ENCODE results near the gene BRD4. TPM values are rescaled to one million over a fixed set of nuclear protein-coding genes. Genes with fewer than 3 reads are reported as not detected.

Gene BRD4
- total RNA-seq, 2 experiments from 2014 or later, result 33.6 to 143 TPM

- Histone ChIP-seq H3K4me3 (ENCODE audit: low read depth, low read length, poor library complexity, severe bottlenecking) (no peak overlapping the region), H3K4me1 (ENCODE audit: insufficient read depth, low read length, poor library complexity, severe bottlenecking) (no peaks in the 10 kb centered on the region), H3K27ac (ENCODE audit: low read depth, low read length, poor library complexity, severe bottlenecking) (no peak overlapping the region), H3K36me3 (ENCODE audit: insufficient read depth, low read length) (peaks cover 99% of the 10 kb centered on the region), H3K79me2 (ENCODE audit: insufficient read depth, low read depth, low read length) (peaks cover 14% of the 10 kb centered on the region), H3K4me2 (ENCODE audit: low read length) (no peak overlapping the region), H2AFZ (ENCODE audit: low read length) (no peak overlapping the region), H4K20me1 (ENCODE audit: insufficient read depth, low read length) (no peaks in the 10 kb centered on the region; the same call in 1 of the 2 replicates), H3K9me3 (ENCODE audit: low read length) (no peaks in the 10 kb centered on the region), H3K9me2 (ENCODE audit: insufficient read depth, low read length) (no peaks in the 10 kb centered on the region)
- DNase-seq (ENCODE audit: low spot score), result no peak
- no peak for TF ChIP-seq EZH2phosphoT487 (IDR thresholded peaks at IDR 0.05; ENCODE audit: borderline replicate concordance, low read depth, low read length)
- TF ChIP-seq, protein P1, sequence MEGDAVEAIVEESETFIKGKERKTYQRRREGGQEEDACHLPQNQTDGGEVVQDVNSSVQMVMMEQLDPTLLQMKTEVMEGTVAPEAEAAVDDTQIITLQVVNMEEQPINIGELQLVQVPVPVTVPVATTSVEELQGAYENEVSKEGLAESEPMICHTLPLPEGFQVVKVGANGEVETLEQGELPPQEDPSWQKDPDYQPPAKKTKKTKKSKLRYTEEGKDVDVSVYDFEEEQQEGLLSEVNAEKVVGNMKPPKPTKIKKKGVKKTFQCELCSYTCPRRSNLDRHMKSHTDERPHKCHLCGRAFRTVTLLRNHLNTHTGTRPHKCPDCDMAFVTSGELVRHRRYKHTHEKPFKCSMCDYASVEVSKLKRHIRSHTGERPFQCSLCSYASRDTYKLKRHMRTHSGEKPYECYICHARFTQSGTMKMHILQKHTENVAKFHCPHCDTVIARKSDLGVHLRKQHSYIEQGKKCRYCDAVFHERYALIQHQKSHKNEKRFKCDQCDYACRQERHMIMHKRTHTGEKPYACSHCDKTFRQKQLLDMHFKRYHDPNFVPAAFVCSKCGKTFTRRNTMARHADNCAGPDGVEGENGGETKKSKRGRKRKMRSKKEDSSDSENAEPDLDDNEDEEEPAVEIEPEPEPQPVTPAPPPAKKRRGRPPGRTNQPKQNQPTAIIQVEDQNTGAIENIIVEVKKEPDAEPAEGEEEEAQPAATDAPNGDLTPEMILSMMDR (conservative IDR thresholded peaks at IDR 0.05; ENCODE audit: low read length), result no peak
- POLR2A ChIA-PET, result no interaction called here
- no TSS peak for BruUV-seq (replicated peaks)
- intact Hi-C loops (cut with micrococcal nuclease; ENCODE audit: unreplicated experiment), result no loop called here
- CTCF ChIA-PET (ENCODE audit: unreplicated experiment), result no interaction called here
Observed at GRCh38 chr19:15369594-15369891, 37.2 kb upstream of the BRD4 start.

DNA sequence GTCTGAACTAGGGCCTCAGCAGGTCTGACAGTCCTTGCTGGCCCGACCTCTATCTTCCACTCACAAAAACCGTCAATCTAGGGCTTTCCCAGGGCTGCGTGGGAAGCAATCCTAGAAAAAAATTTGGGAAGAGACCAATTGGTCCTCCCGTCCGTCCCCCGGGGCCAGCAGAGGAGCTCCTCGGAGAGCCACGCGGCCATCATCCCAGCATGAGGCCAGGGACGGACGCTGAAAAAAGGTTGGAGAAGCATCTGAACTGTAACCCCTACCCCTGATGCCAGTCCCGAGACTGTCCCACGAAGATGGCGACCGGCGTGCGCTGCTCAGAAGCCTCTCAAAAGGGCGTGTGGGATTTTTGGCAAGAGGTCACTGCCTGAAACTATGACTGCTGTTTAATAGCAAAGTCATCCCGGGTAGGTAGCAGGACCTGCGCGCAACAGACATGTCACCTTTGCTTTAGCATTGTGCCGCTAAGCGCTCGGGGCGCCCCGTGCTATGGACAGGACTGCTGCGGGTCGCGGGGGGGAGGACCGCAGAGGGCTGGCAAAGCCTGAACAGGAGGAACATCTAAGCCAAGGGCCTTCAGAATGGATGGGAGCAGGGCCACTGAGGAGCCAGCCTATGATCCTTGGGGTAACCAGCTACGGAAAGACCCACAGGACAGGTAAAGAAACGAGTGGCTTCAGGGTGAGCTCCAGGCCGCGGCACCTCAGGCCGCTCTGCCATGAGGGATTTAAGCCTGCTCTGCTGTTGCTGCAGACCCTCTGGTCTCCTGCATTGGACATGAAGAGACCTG lies 36.7 kb upstream of the BRD4 start:
- no peaks in the 10 kb centered on the region for H3K9me2 ChIP-seq (ENCODE audit: insufficient read depth, low read length)
- intact Hi-C loops (cut with micrococcal nuclease; ENCODE audit: unreplicated experiment), result no loop called here
- no TSS peak for BruUV-seq (replicated peaks)
- no peaks in the 10 kb centered on the region; the same call in 1 of the 2 replicates for H4K20me1 ChIP-seq (ENCODE audit: insufficient read depth, low read length)
- H3K79me2 ChIP-seq (ENCODE audit: insufficient read depth, low read depth, low read length), result peaks cover 8% of the 10 kb centered on the region
- no peak overlapping the region for H3K4me3 ChIP-seq (ENCODE audit: low read depth, low read length, poor library complexity, severe bottlenecking)
- no peak overlapping the region for H3K27ac ChIP-seq (ENCODE audit: low read depth, low read length, poor library complexity, severe bottlenecking)
- no peak overlapping the region for H2AFZ ChIP-seq (ENCODE audit: low read length)
- POLR2A ChIA-PET, result interaction anchor here (0.5 kb wide), 1 partner anchor 11 kb away, joined by 3 read pairs; no protein-coding TSS in a partner anchor
- no peaks in the 10 kb centered on the region for H3K4me1 ChIP-seq (ENCODE audit: insufficient read depth, low read length, poor library complexity, severe bottlenecking)
- no peak overlapping the region for H3K4me2 ChIP-seq (ENCODE audit: low read length)
- CTCF ChIA-PET (ENCODE audit: unreplicated experiment), result no interaction called here
- TF ChIP-seq, protein P1 (conservative IDR thresholded peaks at IDR 0.05; ENCODE audit: low read length), result no peak
- no peak for TF ChIP-seq EZH2phosphoT487 (IDR thresholded peaks at IDR 0.05; ENCODE audit: borderline replicate concordance, low read depth, low read length)
- H3K9me3 ChIP-seq (ENCODE audit: low read length), result no peaks in the 10 kb centered on the region
- H3K36me3 ChIP-seq (ENCODE audit: insufficient read depth, low read length), result peaks cover 96% of the 10 kb centered on the region
- DNase-seq (ENCODE audit: low spot score), result no peak

- Histone ChIP-seq H4K20me1 (ENCODE audit: insufficient read depth, low read length) (no peaks in the 10 kb centered on the region; the same call in 1 of the 2 replicates), H2AFZ (ENCODE audit: low read length) (no peak overlapping the region), H3K9me2 (ENCODE audit: insufficient read depth, low read length) (no peaks in the 10 kb centered on the region), H3K4me2 (ENCODE audit: low read length) (no peak overlapping the region), H3K4me3 (ENCODE audit: low read depth, low read length, poor library complexity, severe bottlenecking) (no peak overlapping the region), H3K27ac (ENCODE audit: low read depth, low read length, poor library complexity, severe bottlenecking) (no peak overlapping the region), H3K36me3 (ENCODE audit: insufficient read depth, low read length) (peaks cover 88% of the 10 kb centered on the region), H3K79me2 (ENCODE audit: insufficient read depth, low read depth, low read length) (0 out of 2 replicates have a peak, but pooled peaks cover 3% of the 10 kb centered on the region), H3K9me3 (ENCODE audit: low read length) (no peaks in the 10 kb centered on the region), H3K4me1 (ENCODE audit: insufficient read depth, low read length, poor library complexity, severe bottlenecking) (no peaks in the 10 kb centered on the region)
- DNase-seq (ENCODE audit: low spot score), result no peak
- intact Hi-C loops (cut with micrococcal nuclease; ENCODE audit: unreplicated experiment), result no loop called here
- POLR2A ChIA-PET, result interaction anchor here (0.5 kb wide), 1 partner anchor 10 kb away, joined by 3 read pairs; no protein-coding TSS in a partner anchor
- CTCF ChIA-PET (ENCODE audit: unreplicated experiment), result no interaction called here
- TF ChIP-seq, protein P1 (conservative IDR thresholded peaks at IDR 0.05; ENCODE audit: low read length), result no peak
- no peak for TF ChIP-seq EZH2phosphoT487 (IDR thresholded peaks at IDR 0.05; ENCODE audit: borderline replicate concordance, low read depth, low read length)
- no TSS peak for BruUV-seq (replicated peaks)
Observed at GRCh38 chr19:15368051-15368632, 35.8 kb upstream of the BRD4 start.

Measured in OCI-LY7 (cell line).